HepG2 (cell line): ENCODE data around the gene PDHX. TPM values are rescaled to one million over a fixed set of nuclear protein-coding genes. Genes with fewer than 3 reads are reported as not detected.
A peak's percentile ranks its signal among the peaks of the same experiment; 100 is the strongest.

Experiments used
- FOXJ3 ChIP-seq: sonication (generic); formaldehyde crosslinking; IDR thresholded peaks from 2 replicates; pipeline ENCODE4 v1.4.0; 2020; ENCODE audit warnings: missing genetic modification reagents, mild to moderate bottlenecking, borderline replicate concordance
- GATA4 ChIP-seq: sonication (generic); IDR thresholded peaks from 2 replicates; pipeline ENCODE4 v1.6.1; 2016; ENCODE audit warnings: antibody characterized with exemption, low read depth, borderline replicate concordance
- GATAD2A ChIP-seq: IDR thresholded peaks from 2 replicates; pipeline ENCODE4 v1.6.1; 2016
- HMGXB3 ChIP-seq: sonication (generic); formaldehyde crosslinking; IDR thresholded peaks from 2 replicates; pipeline ENCODE4 v1.4.0; 2020; ENCODE audit warnings: missing genetic modification reagents, borderline replicate concordance
- ISX ChIP-seq: sonication (generic); formaldehyde crosslinking; conservative IDR thresholded peaks from 2 replicates; pipeline ENCODE4 v1.5.0; 2020; ENCODE audit warnings: missing genetic modification reagents
- KMT2B ChIP-seq: IDR thresholded peaks from 2 replicates; pipeline ENCODE4 v1.6.1; 2016; ENCODE audit warnings: missing genetic modification reagents, missing compliant biosample characterization
- PHF21A ChIP-seq: sonication (generic); formaldehyde crosslinking; IDR thresholded peaks from 2 replicates; pipeline ENCODE4 v1.5.0; 2020; ENCODE audit warnings: mild to moderate bottlenecking, missing genetic modification reagents
- PHF8 ChIP-seq: sonication (generic); formaldehyde crosslinking; IDR thresholded peaks from 2 replicates; pipeline ENCODE4 v1.5.0; 2020; ENCODE audit warnings: missing genetic modification reagents
- POLR2AphosphoS2 ChIP-seq: IDR thresholded peaks from 2 replicates; pipeline ENCODE4 v1.6.1; 2011; ENCODE audit warnings: low read depth, low read length, improper control_type of control experiment
- RCOR2 ChIP-seq: IDR thresholded peaks from 2 replicates; pipeline ENCODE4 v1.6.1; 2016; ENCODE audit warnings: missing biosample characterization, missing genetic modification reagents
- SP5 ChIP-seq: IDR thresholded peaks from 2 replicates; pipeline ENCODE4 v1.6.1; 2016; ENCODE audit warnings: low read depth, borderline replicate concordance
- SPEN ChIP-seq: sonication (generic); formaldehyde crosslinking; IDR thresholded peaks from 2 replicates; pipeline ENCODE4 v1.5.1; 2020; ENCODE audit warnings: low read depth, mild to moderate bottlenecking, missing genetic modification reagents
- SRSF9 ChIP-seq: fragments of 200-400 bp; formaldehyde crosslinking; IDR thresholded peaks from 2 replicates; pipeline ENCODE4 v1.6.1; 2018; ENCODE audit warnings: borderline replicate concordance, mild to moderate bottlenecking, low read depth, low read length; ENCODE audit not compliant: insufficient read depth, poor library complexity, severe bottlenecking
- ZBTB3 ChIP-seq: sonication (generic); formaldehyde crosslinking; IDR thresholded peaks from 2 replicates; pipeline ENCODE4 v1.4.0; 2020; ENCODE audit warnings: low read depth, mild to moderate bottlenecking, moderate library complexity, missing genetic modification reagents, borderline replicate concordance
- ZFP90 ChIP-seq: sonication (generic); formaldehyde crosslinking; IDR thresholded peaks from 2 replicates; pipeline ENCODE4 v1.8.0; 2022; ENCODE audit warnings: missing genetic modification reagents, mild to moderate bottlenecking, inconsistent platforms, borderline replicate concordance
- ZNF567 ChIP-seq: sonication (generic); formaldehyde crosslinking; IDR thresholded peaks from 2 replicates; pipeline ENCODE4 v1.8.1; 2023; ENCODE audit warnings: mild to moderate bottlenecking, missing genetic modification reagents, borderline replicate concordance
- ZNF572 ChIP-seq: sonication (generic); formaldehyde crosslinking; IDR thresholded peaks from 2 replicates; pipeline ENCODE4 v1.5.1; 2020; ENCODE audit warnings: mild to moderate bottlenecking, missing genetic modification reagents
- ZNF672 ChIP-seq: sonication (generic); formaldehyde crosslinking; IDR thresholded peaks from 2 replicates; pipeline ENCODE4 v1.8.1; 2022; ENCODE audit warnings: missing genetic modification reagents
- ZNF747 ChIP-seq: sonication (generic); formaldehyde crosslinking; IDR thresholded peaks from 2 replicates; pipeline ENCODE4 v1.8.1; 2023; ENCODE audit warnings: missing genetic modification reagents, mild to moderate bottlenecking, borderline replicate concordance
- ZSCAN12 ChIP-seq: sonication (generic); formaldehyde crosslinking; IDR thresholded peaks from 2 replicates; pipeline ENCODE4 v1.9.0; 2021; ENCODE audit warnings: mild to moderate bottlenecking, missing genetic modification reagents
- ZSCAN20 ChIP-seq: sonication (generic); formaldehyde crosslinking; IDR thresholded peaks from 2 replicates; pipeline ENCODE4 v1.4.0; 2020; ENCODE audit warnings: missing genetic modification reagents, mild to moderate bottlenecking, borderline replicate concordance
- polyA plus RNA-seq, 8 experiments: library from polyadenylated mRNA; depleted of rRNA in 3 of 8; stranded (reverse) in 7 of 8; unstranded in 1 of 8; fragments of >200 nt; fragmentation: Illumina TruSeq in 4 of 8; extraction: Trizol in 4 of 8; gene quantifications; 2 replicates each; pipeline versions ENCODE4 v1.2.1 to v1.2.3, GENCODE V29; 2011 to 2016; ENCODE audit warnings: low read depth in 4 of 8, missing spikeins in 1 of 8, mixed read lengths in 1 of 8; ENCODE audit not compliant: insufficient read depth in 1 of 8
- total RNA-seq, 5 experiments: library from RNA; depleted of rRNA; stranded (reverse); fragments of >200 nt; fragmentation: Illumina TruSeq; extraction: Trizol; gene quantifications; 2 replicates each; pipeline ENCODE4 v1.2.3, GENCODE V29; 2016; ENCODE audit warnings: low read depth in 1 of 5
- TF ChIP-seq, protein P1 (sequence below): IDR thresholded peaks from 2 replicates; pipeline ENCODE4 v1.6.1; 2016; ENCODE audit warnings: mild to moderate bottlenecking, missing biosample characterization, missing genetic modification reagents

PDHX gene
- total and polyA plus RNA-seq, 2 of the 13 experiments (the other 11 are each of a cell fraction or from before 2014, with no cell fraction given), result 41.0 to 73.8 TPM

DNA sequence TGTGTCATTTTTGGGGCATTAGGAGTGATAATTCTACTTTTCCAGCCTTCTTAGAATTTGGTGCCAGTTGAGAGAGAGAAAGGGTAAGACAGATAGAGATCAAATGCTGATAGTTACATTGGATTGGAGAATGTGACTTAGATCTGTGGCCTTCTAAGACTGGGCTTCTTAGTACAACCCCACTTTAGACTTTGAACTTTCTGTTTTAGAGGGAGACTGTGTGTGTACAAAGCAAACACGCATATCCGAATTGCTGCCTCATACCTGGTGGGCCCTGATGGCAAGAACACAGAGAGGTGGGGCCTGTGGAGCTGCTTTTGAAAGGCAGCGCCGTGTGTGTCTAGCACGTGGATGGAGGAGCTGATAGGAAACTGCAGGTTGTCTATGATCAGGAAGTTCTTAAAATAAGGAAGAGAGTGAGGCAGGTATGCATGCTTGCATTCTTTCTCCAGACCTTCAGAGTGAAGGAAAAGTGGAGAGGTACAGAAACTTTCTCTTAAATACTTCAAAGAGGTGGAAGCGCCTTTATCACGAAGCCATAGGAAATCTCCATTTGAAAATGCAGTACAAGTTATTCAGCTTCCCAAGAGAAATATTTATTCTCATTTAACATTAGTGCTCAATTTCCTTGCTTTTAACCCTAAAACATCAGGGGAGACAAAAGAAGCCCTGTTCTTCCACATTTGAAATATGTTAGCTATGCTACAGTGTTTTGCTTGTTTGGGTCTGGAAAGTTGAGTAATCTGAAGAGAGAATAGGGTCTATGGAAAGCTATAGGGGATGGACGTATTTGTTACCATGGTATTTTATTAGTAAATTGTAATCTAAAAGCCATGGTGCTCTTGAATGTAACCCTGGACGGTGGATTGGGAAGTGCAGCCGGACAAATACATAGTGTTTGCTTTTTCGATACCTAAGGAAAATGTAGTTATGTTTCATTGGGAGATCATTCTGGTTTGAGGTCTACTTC lies 13.7 kb downstream of the PDHX start (continued):
- no peak for TF ChIP-seq ZNF672 (CRISPR knock-in tag)
- TF ChIP-seq GATAD2A (CRISPR knock-in tag), result peak; percentile 95
- peak; percentile 34; the same call in 1 of the 2 replicates for TF ChIP-seq SP5 (CRISPR knock-in tag)
- TF ChIP-seq ZNF567, result no peak
- no peak for TF ChIP-seq ZBTB3 (CRISPR knock-in tag)
- peak; percentile 84 for TF ChIP-seq KMT2B (CRISPR knock-in tag)
- TF ChIP-seq ZNF747 (CRISPR knock-in tag), result peak; percentile 74; the same call in 1 of the 2 replicates
- peak; percentile 86 for TF ChIP-seq PHF21A (CRISPR knock-in tag)
- peak; percentile 74; the same call in 1 of the 2 replicates for TF ChIP-seq HMGXB3 (CRISPR knock-in tag)
- TF ChIP-seq SRSF9, result no peak
- TF ChIP-seq PHF8, result peak; percentile 43
- no peak; the same call in 1 of the 2 replicates for TF ChIP-seq ZSCAN12 (CRISPR knock-in tag)
- TF ChIP-seq ZSCAN20, result no peak; the same call in 1 of the 2 replicates
- TF ChIP-seq, protein P1, sequence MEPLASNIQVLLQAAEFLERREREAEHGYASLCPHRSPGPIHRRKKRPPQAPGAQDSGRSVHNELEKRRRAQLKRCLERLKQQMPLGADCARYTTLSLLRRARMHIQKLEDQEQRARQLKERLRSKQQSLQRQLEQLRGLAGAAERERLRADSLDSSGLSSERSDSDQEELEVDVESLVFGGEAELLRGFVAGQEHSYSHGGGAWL (CRISPR knock-in tag), result peak; percentile 79; the same call in 1 of the 2 replicates
- 0 out of 2 replicates have a peak, but pooled peaks have one; percentile 2 for TF ChIP-seq GATA4
- no peak for TF ChIP-seq ISX (CRISPR knock-in tag)
- TF ChIP-seq FOXJ3, result peak; percentile 78; the same call in 1 of the 2 replicates
- TF ChIP-seq POLR2AphosphoS2, result no peak
- TF ChIP-seq ZNF572, result no peak
- peak; percentile 93 for TF ChIP-seq RCOR2 (CRISPR knock-in tag)
- TF ChIP-seq ZFP90 (CRISPR knock-in tag), result no peak
- TF ChIP-seq SPEN (CRISPR knock-in tag), result peak; percentile 31; the same call in 1 of the 2 replicates
